Measurements from ENCODE around the gene MTUS2.

DNA sequence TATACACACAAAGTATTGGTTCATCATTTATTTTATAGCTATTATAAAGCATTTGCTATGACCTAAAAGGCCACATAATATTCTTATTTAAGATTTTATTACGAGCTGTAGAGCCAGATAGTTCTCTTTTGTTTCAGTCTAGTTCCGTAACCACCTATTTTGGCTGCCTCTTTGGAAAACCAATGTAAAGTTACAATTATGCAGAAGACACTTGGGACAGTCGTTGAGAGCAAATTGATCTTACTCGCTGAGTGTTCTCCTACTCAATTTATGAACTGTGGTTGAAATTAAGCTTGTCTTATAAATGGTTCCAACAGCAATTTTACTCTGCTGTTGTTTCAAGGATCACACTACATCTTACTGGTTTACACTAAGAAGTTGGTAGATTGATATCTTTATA is 653.0 kb downstream of the MTUS2 start:
- TF ChIP-seq ASH2L (IDR thresholded peaks at IDR 0.05; ENCODE audit: low read length) (no peak), POLR2AphosphoS5 (IDR thresholded peaks at IDR 0.05; ENCODE audit: low read depth, low read length) (no peak), POLR2A (IDR thresholded peaks at IDR 0.05; ENCODE audit: control extremely low read depth in 1 of 2, low read depth in 2 of 2, low read length in 2 of 2) (no peak), RNF2 (IDR thresholded peaks at IDR 0.05; ENCODE audit: borderline replicate concordance, low read depth, low read length, missing control alignments, poor library complexity, severe bottlenecking) (no peak), FOSL1 (IDR thresholded peaks at IDR 0.05; ENCODE audit: insufficient read depth, low read depth, low read length) (no peak), BCL11A (IDR thresholded peaks at IDR 0.05; ENCODE audit: low read depth in 2 of 2, low read length in 2 of 2) (no peak), EGR1 (IDR thresholded peaks at IDR 0.05; ENCODE audit: borderline replicate concordance, low read depth, low read length) (no peak), KDM1A (IDR thresholded peaks at IDR 0.05; ENCODE audit: borderline replicate concordance, low read length) (no peak), HDAC6 (IDR thresholded peaks at IDR 0.05; ENCODE audit: low read depth, low read length) (no peak)
- TF ChIP-seq, protein P1, sequence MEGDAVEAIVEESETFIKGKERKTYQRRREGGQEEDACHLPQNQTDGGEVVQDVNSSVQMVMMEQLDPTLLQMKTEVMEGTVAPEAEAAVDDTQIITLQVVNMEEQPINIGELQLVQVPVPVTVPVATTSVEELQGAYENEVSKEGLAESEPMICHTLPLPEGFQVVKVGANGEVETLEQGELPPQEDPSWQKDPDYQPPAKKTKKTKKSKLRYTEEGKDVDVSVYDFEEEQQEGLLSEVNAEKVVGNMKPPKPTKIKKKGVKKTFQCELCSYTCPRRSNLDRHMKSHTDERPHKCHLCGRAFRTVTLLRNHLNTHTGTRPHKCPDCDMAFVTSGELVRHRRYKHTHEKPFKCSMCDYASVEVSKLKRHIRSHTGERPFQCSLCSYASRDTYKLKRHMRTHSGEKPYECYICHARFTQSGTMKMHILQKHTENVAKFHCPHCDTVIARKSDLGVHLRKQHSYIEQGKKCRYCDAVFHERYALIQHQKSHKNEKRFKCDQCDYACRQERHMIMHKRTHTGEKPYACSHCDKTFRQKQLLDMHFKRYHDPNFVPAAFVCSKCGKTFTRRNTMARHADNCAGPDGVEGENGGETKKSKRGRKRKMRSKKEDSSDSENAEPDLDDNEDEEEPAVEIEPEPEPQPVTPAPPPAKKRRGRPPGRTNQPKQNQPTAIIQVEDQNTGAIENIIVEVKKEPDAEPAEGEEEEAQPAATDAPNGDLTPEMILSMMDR (IDR thresholded peaks at IDR 0.05; ENCODE audit: control extremely low read depth in 1 of 3, insufficient read depth in 1 of 3, low read depth in 1 of 3, low read length in 3 of 3) = no peak
- TF ChIP-seq, protein P2, sequence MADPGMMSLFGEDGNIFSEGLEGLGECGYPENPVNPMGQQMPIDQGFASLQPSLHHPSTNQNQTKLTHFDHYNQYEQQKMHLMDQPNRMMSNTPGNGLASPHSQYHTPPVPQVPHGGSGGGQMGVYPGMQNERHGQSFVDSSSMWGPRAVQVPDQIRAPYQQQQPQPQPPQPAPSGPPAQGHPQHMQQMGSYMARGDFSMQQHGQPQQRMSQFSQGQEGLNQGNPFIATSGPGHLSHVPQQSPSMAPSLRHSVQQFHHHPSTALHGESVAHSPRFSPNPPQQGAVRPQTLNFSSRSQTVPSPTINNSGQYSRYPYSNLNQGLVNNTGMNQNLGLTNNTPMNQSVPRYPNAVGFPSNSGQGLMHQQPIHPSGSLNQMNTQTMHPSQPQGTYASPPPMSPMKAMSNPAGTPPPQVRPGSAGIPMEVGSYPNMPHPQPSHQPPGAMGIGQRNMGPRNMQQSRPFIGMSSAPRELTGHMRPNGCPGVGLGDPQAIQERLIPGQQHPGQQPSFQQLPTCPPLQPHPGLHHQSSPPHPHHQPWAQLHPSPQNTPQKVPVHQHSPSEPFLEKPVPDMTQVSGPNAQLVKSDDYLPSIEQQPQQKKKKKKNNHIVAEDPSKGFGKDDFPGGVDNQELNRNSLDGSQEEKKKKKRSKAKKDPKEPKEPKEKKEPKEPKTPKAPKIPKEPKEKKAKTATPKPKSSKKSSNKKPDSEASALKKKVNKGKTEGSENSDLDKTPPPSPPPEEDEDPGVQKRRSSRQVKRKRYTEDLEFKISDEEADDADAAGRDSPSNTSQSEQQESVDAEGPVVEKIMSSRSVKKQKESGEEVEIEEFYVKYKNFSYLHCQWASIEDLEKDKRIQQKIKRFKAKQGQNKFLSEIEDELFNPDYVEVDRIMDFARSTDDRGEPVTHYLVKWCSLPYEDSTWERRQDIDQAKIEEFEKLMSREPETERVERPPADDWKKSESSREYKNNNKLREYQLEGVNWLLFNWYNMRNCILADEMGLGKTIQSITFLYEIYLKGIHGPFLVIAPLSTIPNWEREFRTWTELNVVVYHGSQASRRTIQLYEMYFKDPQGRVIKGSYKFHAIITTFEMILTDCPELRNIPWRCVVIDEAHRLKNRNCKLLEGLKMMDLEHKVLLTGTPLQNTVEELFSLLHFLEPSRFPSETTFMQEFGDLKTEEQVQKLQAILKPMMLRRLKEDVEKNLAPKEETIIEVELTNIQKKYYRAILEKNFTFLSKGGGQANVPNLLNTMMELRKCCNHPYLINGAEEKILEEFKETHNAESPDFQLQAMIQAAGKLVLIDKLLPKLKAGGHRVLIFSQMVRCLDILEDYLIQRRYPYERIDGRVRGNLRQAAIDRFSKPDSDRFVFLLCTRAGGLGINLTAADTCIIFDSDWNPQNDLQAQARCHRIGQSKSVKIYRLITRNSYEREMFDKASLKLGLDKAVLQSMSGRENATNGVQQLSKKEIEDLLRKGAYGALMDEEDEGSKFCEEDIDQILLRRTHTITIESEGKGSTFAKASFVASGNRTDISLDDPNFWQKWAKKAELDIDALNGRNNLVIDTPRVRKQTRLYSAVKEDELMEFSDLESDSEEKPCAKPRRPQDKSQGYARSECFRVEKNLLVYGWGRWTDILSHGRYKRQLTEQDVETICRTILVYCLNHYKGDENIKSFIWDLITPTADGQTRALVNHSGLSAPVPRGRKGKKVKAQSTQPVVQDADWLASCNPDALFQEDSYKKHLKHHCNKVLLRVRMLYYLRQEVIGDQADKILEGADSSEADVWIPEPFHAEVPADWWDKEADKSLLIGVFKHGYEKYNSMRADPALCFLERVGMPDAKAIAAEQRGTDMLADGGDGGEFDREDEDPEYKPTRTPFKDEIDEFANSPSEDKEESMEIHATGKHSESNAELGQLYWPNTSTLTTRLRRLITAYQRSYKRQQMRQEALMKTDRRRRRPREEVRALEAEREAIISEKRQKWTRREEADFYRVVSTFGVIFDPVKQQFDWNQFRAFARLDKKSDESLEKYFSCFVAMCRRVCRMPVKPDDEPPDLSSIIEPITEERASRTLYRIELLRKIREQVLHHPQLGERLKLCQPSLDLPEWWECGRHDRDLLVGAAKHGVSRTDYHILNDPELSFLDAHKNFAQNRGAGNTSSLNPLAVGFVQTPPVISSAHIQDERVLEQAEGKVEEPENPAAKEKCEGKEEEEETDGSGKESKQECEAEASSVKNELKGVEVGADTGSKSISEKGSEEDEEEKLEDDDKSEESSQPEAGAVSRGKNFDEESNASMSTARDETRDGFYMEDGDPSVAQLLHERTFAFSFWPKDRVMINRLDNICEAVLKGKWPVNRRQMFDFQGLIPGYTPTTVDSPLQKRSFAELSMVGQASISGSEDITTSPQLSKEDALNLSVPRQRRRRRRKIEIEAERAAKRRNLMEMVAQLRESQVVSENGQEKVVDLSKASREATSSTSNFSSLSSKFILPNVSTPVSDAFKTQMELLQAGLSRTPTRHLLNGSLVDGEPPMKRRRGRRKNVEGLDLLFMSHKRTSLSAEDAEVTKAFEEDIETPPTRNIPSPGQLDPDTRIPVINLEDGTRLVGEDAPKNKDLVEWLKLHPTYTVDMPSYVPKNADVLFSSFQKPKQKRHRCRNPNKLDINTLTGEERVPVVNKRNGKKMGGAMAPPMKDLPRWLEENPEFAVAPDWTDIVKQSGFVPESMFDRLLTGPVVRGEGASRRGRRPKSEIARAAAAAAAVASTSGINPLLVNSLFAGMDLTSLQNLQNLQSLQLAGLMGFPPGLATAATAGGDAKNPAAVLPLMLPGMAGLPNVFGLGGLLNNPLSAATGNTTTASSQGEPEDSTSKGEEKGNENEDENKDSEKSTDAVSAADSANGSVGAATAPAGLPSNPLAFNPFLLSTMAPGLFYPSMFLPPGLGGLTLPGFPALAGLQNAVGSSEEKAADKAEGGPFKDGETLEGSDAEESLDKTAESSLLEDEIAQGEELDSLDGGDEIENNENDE (IDR thresholded peaks at IDR 0.05; ENCODE audit: insufficient replicate concordance, low read length) = no peak
- TF ChIP-seq, protein P3, sequence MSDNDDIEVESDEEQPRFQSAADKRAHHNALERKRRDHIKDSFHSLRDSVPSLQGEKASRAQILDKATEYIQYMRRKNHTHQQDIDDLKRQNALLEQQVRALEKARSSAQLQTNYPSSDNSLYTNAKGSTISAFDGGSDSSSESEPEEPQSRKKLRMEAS (IDR thresholded peaks at IDR 0.05) = no peak
